Smooth muscle cell (in vitro differentiated cells): Measurements from ENCODE around the gene GCNT1. TPM values are rescaled to one million over a fixed set of nuclear protein-coding genes. Genes with fewer than 3 reads are reported as not detected.

ENCODE experiments used
- DNase-seq: peaks from one replicate; lab custom pipeline; 2025; ENCODE audit not compliant: unreplicated experiment; lab: John Stamatoyannopoulos, UW
- H2AFZ ChIP-seq: fragments of 200-600 bp; sonication (generic); 2 replicates; pipeline ENCODE4 v1.6.0; 2016; ENCODE audit warnings: antibody characterized with exemption, low read depth, mild to moderate bottlenecking
- H3F3A ChIP-seq: fragments of 200-600 bp; sonication (generic); 2 replicates; pipeline ENCODE4 v1.6.0; 2017; ENCODE audit warnings: antibody characterized with exemption, low read depth
- H3K27ac ChIP-seq: fragments of 200-600 bp; sonication (generic); 2 replicates; pipeline ENCODE4 v1.5.1; 2016; ENCODE audit warnings: low read depth, mild to moderate bottlenecking
- H3K27me3 ChIP-seq: fragments of 200-600 bp; sonication (generic); 2 replicates; pipeline ENCODE4 v1.6.1; 2016; ENCODE audit warnings: low read depth, mild to moderate bottlenecking
- H3K36me3 ChIP-seq: fragments of 200-600 bp; sonication (generic); 2 replicates; pipeline ENCODE4 v1.5.1; 2016; ENCODE audit warnings: low read depth
- H3K4me1 ChIP-seq: fragments of 200-600 bp; sonication (generic); 2 replicates; pipeline ENCODE4 v1.5.1; 2016; ENCODE audit warnings: low read depth
- H3K4me2 ChIP-seq: fragments of 200-600 bp; sonication (generic); 2 replicates; pipeline ENCODE4 v1.6.0; 2016; ENCODE audit warnings: mild to moderate bottlenecking
- H3K4me3 ChIP-seq: fragments of 200-600 bp; sonication (generic); 2 replicates; pipeline ENCODE4 v1.5.1; 2016; ENCODE audit warnings: mild to moderate bottlenecking
- H3K79me2 ChIP-seq: fragments of 200-600 bp; sonication (generic); 2 replicates; pipeline ENCODE4 v1.6.0; 2016; ENCODE audit warnings: low read depth, mild to moderate bottlenecking
- H3K9ac ChIP-seq: fragments of 200-600 bp; sonication (generic); 2 replicates; pipeline ENCODE4 v1.6.0; 2016; ENCODE audit warnings: low read depth
- H3K9me3 ChIP-seq: fragments of 200-600 bp; sonication (generic); replicated peaks from 2 replicates; pipeline ENCODE4 v1.5.1; 2016; ENCODE audit warnings: low read depth
- H4K20me1 ChIP-seq: fragments of 200-600 bp; sonication (generic); 2 replicates; pipeline ENCODE4 v1.6.0; 2016; ENCODE audit warnings: low read depth
- WGBS: methylation state at CpG from one replicate; pipeline ENCODE4 v1.1.7; 2016; ENCODE audit warnings: low lambda C conversion rate; 5-methylcytosine and 5-hydroxymethylcytosine counted together
- polyA plus RNA-seq: library from polyadenylated mRNA; unstranded; fragments of >200 nt; fragmentation: Nextera tagmentation; extraction: Ambion mirVana; gene quantifications from 2 replicates; pipeline ENCODE4 v1.2.1, GENCODE V29; 2016
- total RNA-seq: library from RNA; depleted of rRNA; stranded (reverse); fragments of >200 nt; gene quantifications from 2 replicates; pipeline ENCODE4 v1.2.3, GENCODE V29; 2014
- TF ChIP-seq, protein P1 (sequence below): fragments of 200-600 bp; sonication (generic); IDR thresholded peaks from 2 replicates; pipeline ENCODE4 v1.5.1; 2017; ENCODE audit warnings: borderline replicate concordance, mild to moderate bottlenecking, antibody characterized with exemption; ENCODE audit not compliant: insufficient read depth, poor library complexity, severe bottlenecking

Gene GCNT1
- total and polyA plus RNA-seq, 2 experiments from 2014 or later: 4.9 to 7.1 TPM

DNA sequence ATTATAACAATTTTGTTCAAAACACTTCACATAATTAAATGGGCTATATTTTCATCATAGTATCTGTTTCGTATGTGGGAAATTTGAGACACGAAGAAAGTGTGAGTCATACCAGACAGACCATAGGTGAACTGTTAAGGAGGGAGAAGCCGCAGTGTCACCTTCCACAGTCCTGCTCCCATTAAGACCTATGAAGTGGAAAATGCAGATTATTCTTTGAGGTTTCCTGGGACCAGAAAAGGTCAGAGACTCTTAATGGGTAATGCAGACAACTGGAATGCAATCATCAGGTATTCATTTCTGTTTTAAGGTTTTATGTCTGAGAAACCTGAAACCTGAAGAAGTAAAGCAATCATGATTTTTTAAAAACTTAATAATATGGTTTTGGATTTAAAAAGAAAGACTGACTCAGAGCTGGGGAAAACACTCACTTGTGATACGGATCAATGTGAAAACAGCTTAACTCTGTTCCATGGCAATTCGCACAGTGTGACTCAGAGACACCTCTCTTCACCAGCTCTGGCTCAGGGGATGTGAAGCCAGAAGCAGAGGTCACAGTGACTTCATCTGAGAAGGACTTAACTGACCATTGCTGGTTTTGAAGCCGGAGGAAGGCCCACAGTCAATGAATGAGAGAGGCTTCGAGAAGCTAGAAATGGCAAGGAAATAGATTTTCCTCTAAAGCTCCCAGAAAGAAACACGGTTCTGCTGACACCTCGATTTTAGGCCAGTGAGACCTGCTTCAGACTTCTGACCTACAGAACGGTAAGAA, 17.2 kb upstream of the GCNT1 start:
- 60% methylated on average over 10 of the region's 10 CpGs for WGBS
- H3K36me3 ChIP-seq: no peaks in the 10 kb centered on the region
- no peaks in the 10 kb centered on the region for H4K20me1 ChIP-seq
- no peaks in the 10 kb centered on the region for H3K4me1 ChIP-seq
- H3F3A ChIP-seq: no peaks in the 10 kb centered on the region
- H3K9ac ChIP-seq: peak overlapping the region; percentile 46
- DNase-seq: no peak
- H3K4me3 ChIP-seq: no peak overlapping the region
- TF ChIP-seq, protein P1, sequence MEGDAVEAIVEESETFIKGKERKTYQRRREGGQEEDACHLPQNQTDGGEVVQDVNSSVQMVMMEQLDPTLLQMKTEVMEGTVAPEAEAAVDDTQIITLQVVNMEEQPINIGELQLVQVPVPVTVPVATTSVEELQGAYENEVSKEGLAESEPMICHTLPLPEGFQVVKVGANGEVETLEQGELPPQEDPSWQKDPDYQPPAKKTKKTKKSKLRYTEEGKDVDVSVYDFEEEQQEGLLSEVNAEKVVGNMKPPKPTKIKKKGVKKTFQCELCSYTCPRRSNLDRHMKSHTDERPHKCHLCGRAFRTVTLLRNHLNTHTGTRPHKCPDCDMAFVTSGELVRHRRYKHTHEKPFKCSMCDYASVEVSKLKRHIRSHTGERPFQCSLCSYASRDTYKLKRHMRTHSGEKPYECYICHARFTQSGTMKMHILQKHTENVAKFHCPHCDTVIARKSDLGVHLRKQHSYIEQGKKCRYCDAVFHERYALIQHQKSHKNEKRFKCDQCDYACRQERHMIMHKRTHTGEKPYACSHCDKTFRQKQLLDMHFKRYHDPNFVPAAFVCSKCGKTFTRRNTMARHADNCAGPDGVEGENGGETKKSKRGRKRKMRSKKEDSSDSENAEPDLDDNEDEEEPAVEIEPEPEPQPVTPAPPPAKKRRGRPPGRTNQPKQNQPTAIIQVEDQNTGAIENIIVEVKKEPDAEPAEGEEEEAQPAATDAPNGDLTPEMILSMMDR: no peak
- peak overlapping the region; percentile 86 for H3K27ac ChIP-seq
- H3K27me3 ChIP-seq: no peaks in the 10 kb centered on the region
- no peak overlapping the region for H2AFZ ChIP-seq
- H3K4me2 ChIP-seq: no peak overlapping the region
- no peaks in the 10 kb centered on the region for H3K79me2 ChIP-seq
- no peaks in the 10 kb centered on the region for H3K9me3 ChIP-seq

DNA sequence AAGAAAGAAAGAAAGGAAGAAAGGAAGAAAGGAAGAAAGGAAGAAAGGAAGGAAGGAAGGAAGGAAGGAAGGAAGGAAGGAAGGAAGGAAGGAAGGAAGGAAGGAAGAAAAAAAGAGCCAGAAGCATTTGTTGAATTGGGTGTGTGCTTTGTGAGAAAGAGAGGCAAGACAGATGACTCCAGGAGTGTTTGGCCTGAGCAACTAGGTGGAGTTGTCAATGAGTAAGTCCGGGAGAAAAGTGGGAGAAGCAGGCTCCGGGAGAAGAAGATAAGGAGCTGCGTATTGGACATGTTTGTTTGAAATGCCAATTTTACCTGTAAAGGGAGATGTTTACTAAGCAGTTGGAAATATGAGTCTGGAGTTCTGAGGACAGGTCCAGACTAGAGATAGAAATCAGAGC, 15.1 kb upstream of the GCNT1 start:
- WGBS: 74% methylated on average over 3 of the region's 3 CpGs
- no peaks in the 10 kb centered on the region for H3K27me3 ChIP-seq
- H3K4me1 ChIP-seq: no peaks in the 10 kb centered on the region
- H3K27ac ChIP-seq: peak overlapping the region; percentile 56
- H3K4me2 ChIP-seq: no peak overlapping the region
- no peaks in the 10 kb centered on the region for H3K79me2 ChIP-seq
- H3K4me3 ChIP-seq: no peak overlapping the region
- no peaks in the 10 kb centered on the region for H3K36me3 ChIP-seq
- no peaks in the 10 kb centered on the region for H3F3A ChIP-seq
- no peak overlapping the region for H3K9ac ChIP-seq
- TF ChIP-seq, protein P1: no peak
- H2AFZ ChIP-seq: no peak overlapping the region
- no peaks in the 10 kb centered on the region for H4K20me1 ChIP-seq
- H3K9me3 ChIP-seq: no peaks in the 10 kb centered on the region
- no peak for DNase-seq

DNA sequence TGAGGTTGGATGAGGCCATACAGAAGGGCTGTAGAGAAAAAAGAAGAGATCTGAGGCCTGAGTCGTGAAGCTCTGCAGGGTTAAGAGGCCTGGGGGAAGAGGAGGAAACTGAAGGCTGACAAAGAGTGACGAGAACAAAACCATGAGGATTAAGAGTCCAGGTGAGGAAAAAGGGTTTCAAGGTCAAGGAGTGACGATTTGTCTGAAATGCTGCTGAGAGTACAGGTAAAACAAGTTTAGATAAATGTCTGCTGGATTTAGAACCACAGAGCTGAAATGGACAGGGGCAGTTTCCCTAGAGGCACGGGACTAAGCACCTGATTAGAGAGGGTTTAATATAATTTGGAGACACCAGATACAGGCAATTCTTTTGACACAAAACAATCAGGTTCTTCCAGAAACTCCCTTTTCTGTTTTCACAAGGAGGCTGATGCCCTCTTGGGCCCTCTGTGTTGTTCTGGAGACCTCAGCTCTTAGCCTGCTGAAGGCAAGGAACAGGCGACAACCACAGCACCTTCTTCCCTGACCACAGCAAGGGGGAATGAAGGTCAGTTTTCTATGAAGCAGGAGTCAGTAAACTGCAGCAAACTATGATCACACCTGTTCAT, 14.6 kb upstream of the GCNT1 start:
- Histone ChIP-seq H3K36me3 (no peaks in the 10 kb centered on the region), H3K4me3 (no peak overlapping the region), H3K27me3 (no peaks in the 10 kb centered on the region), H3K27ac (peak overlapping the region; percentile 56), H3F3A (no peaks in the 10 kb centered on the region), H2AFZ (no peak overlapping the region), H4K20me1 (no peaks in the 10 kb centered on the region), H3K79me2 (no peaks in the 10 kb centered on the region), H3K9ac (peak overlapping the region; percentile 34), H3K4me2 (no peak overlapping the region), H3K9me3 (no peaks in the 10 kb centered on the region), H3K4me1 (no peaks in the 10 kb centered on the region)
- 63% methylated on average over 5 of the region's 5 CpGs for WGBS
- no peak for DNase-seq
- TF ChIP-seq, protein P1: no peak

DNA sequence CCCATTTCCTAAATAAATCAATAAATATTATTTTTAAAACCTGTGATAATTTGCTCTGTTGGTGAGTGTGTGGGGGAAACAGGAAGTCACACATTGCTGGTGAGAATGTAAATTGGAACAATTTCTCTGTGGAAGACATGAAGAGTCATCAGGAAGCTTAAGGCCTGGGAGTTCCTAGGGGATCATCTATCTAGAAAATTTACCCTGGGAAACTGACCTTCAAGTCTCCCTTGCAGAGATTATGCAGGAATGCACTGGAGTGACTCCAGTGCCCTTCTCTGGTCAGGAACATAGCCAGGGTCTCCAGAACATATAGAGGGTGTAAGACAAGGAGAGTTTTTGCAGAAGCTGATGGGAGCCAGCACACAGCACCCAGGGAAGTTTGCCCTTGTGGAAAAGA, 13.0 kb upstream of the GCNT1 start:
- TF ChIP-seq, protein P1: no peak
- Histone ChIP-seq H3K27me3 (no peaks in the 10 kb centered on the region), H3K4me2 (no peak overlapping the region), H4K20me1 (no peaks in the 10 kb centered on the region), H3K27ac (no peak overlapping the region), H3K9ac (no peak overlapping the region), H3K79me2 (no peaks in the 10 kb centered on the region), H3K36me3 (no peaks in the 10 kb centered on the region), H3K4me1 (peaks cover 4% of the 10 kb centered on the region), H3F3A (no peaks in the 10 kb centered on the region), H3K9me3 (no peaks in the 10 kb centered on the region), H2AFZ (no peak overlapping the region), H3K4me3 (no peak overlapping the region)
- DNase-seq: no peak
